Keratinocyte (primary cell): ENCODE data around the gene UBAC2. TPM values are rescaled to one million over a fixed set of nuclear protein-coding genes. Genes with fewer than 3 reads are reported as not detected.

Source experiments
- DNase-seq: peaks from one replicate; pipeline ENCODE4 v3.0.0-alpha.2; 2011; ENCODE audit warnings: low read depth, missing footprints, low spot score
- FAIRE-seq: peaks from 2 replicates; lab custom pipeline; 2011; peaks lifted over from hg19 to GRCh38; lab: Jason Lieb, UNC
- H2AFZ ChIP-seq: 2 replicates; pipeline ENCODE4 v1.6.0; 2012; ENCODE audit warnings: low read length, control low read depth, inconsistent platforms; ENCODE audit not compliant: control insufficient read depth
- H3K27ac ChIP-seq: 2 replicates; pipeline ENCODE4 v1.5.1; 2011; ENCODE audit warnings: low read length; ENCODE audit not compliant: control insufficient read depth, insufficient read depth
- H3K27me3 ChIP-seq: 3 replicates; pipeline ENCODE4 v1.6.0; 2011; ENCODE audit warnings: low read length; ENCODE audit not compliant: control insufficient read depth, insufficient read depth; ENCODE audit errors: extremely low read depth
- H3K36me3 ChIP-seq, 2 experiments: 2 replicates in 1 of 2; 3 replicates in 1 of 2; pipeline ENCODE4 v1.5.1; 2011; ENCODE audit warnings: low read length in 2 of 2, mild to moderate bottlenecking in 1 of 2; ENCODE audit not compliant: control insufficient read depth in 2 of 2, insufficient read depth in 2 of 2; ENCODE audit errors: extremely low read depth in 1 of 2
- H3K4me1 ChIP-seq: 3 replicates; pipeline ENCODE4 v1.5.1; 2011; ENCODE audit warnings: low read length; ENCODE audit not compliant: control insufficient read depth, insufficient read depth; ENCODE audit errors: extremely low read depth
- H3K4me2 ChIP-seq: 3 replicates; pipeline ENCODE4 v1.6.0; 2011; ENCODE audit warnings: low read depth, low read length; ENCODE audit not compliant: control insufficient read depth, insufficient read depth; ENCODE audit errors: extremely low read depth
- H3K4me3 ChIP-seq, 3 experiments: fragments of 200-600 bp in 1 of 3; sonication (generic) in 1 of 3; 2 replicates in 2 of 3; 3 replicates in 1 of 3; pipeline ENCODE4 v1.5.1; 2011 to 2016; ENCODE audit warnings: low read length in 3 of 3, mild to moderate bottlenecking in 3 of 3, control low read depth in 2 of 3, inconsistent platforms in 1 of 3, low read depth in 1 of 3, mixed read lengths in 1 of 3, mixed run types in 1 of 3, moderate library complexity in 1 of 3; ENCODE audit not compliant: control insufficient read depth in 2 of 3, insufficient read depth in 2 of 3; ENCODE audit errors: extremely low read depth in 1 of 3
- H3K79me2 ChIP-seq: 2 replicates; pipeline ENCODE4 v1.6.0; 2012; ENCODE audit warnings: low read length; ENCODE audit not compliant: control insufficient read depth, insufficient read depth
- H3K9ac ChIP-seq: 3 replicates; pipeline ENCODE4 v1.6.0; 2011; ENCODE audit warnings: low read length; ENCODE audit not compliant: control insufficient read depth, insufficient read depth; ENCODE audit errors: extremely low read depth
- H3K9me1 ChIP-seq: 3 replicates; pipeline ENCODE4 v1.6.0; 2011; ENCODE audit warnings: low read length; ENCODE audit not compliant: control insufficient read depth, insufficient read depth; ENCODE audit errors: extremely low read depth
- H3K9me3 ChIP-seq: 2 replicates; pipeline ENCODE4 v1.5.1; 2012; ENCODE audit warnings: low read depth, low read length; ENCODE audit not compliant: control insufficient read depth
- H4K20me1 ChIP-seq: 3 replicates; pipeline ENCODE4 v1.6.0; 2011; ENCODE audit warnings: low read length; ENCODE audit not compliant: control insufficient read depth, insufficient read depth; ENCODE audit errors: extremely low read depth
- CTCF ChIP-seq, 3 experiments: IDR thresholded peaks in 1 of 3; conservative IDR thresholded peaks in 1 of 3; optimal IDR thresholded peaks in 1 of 3; 2 replicates in 2 of 3; 3 replicates in 1 of 3; pipeline versions ENCODE3 to v1.5.1; 2011; ENCODE audit warnings: low read length in 3 of 3, mild to moderate bottlenecking in 3 of 3, moderate library complexity in 2 of 3, control low read depth in 1 of 3, inconsistent platforms in 1 of 3; ENCODE audit not compliant: insufficient read depth in 2 of 3; ENCODE audit errors: extremely low read depth in 1 of 3
- EZH2 ChIP-seq: IDR thresholded peaks from one replicate; pipeline ENCODE4 v1.6.1; 2012; ENCODE audit warnings: inconsistent platforms, mild to moderate bottlenecking, low read length, moderate library complexity
- dilution Hi-C: fragments of 300-500 bp; cut with MboI; formaldehyde crosslinking; loops from one replicate; pipeline ENCODE4 v1.7.0; 2020; ENCODE audit warnings: low sequenced_read_pairs; ENCODE audit not compliant: extremely low pct_ligation_motif_present
- polyA plus RNA-seq, 5 experiments: library from polyadenylated mRNA; depleted of rRNA in 3 of 5; stranded (reverse) in 3 of 5; stranded (forward) in 1 of 5; unstranded in 1 of 5; fragments of >200 nt; gene quantifications; 1 replicate in 1 of 5; 2 replicates in 3 of 5; 3 replicates in 1 of 5; pipeline versions ENCODE4 v1.2.1 to v1.2.3, GENCODE V29; 2011 to 2012; ENCODE audit warnings: missing spikeins in 2 of 5, low read depth in 1 of 5, low replicate concordance in 1 of 5

The UBAC2 gene
- polyA plus RNA-seq, 1 donor (not counting 4 experiments of a cell fraction or from before 2014, with no cell fraction given) = 104 TPM

GRCh38 chr13:99363391-99363790, 162.7 kb downstream of the UBAC2 start:
- H3K4me3 ChIP-seq = no peak overlapping the region
- TF ChIP-seq EZH2 = no peak
- TF ChIP-seq CTCF (optimal IDR thresholded peaks at IDR 0.05 in 1 of 3, IDR thresholded peaks at IDR 0.05 in 1 of 3, conservative IDR thresholded peaks at IDR 0.05 in 1 of 3; ENCODE audit: extremely low read depth in 1 of 3, insufficient read depth in 2 of 3, low read length in 3 of 3) = no peak
- H3K9ac ChIP-seq = no peak overlapping the region
- DNase-seq (no peak), FAIRE-seq (no peak)
- dilution Hi-C loops = no loop called here
- no peaks in the 10 kb centered on the region for H3K79me2 ChIP-seq
- no peaks in the 10 kb centered on the region for H3K4me1 ChIP-seq
- H3K9me3 ChIP-seq = no peaks in the 10 kb centered on the region
- H3K27ac ChIP-seq = no peak overlapping the region
- no peak overlapping the region for H3K4me2 ChIP-seq
- H4K20me1 ChIP-seq = no peaks in the 10 kb centered on the region
- H2AFZ ChIP-seq = no peak overlapping the region
- no peaks in the 10 kb centered on the region for H3K27me3 ChIP-seq
- no peaks in the 10 kb centered on the region for H3K9me1 ChIP-seq
- H3K36me3 ChIP-seq = peaks cover 6 to 7% of the 10 kb centered on the region in 2 experiments

GRCh38 chr13:99363949-99364348, 163.3 kb downstream of the UBAC2 start:
- no peak overlapping the region for H3K4me2 ChIP-seq
- no peaks in the 10 kb centered on the region for H4K20me1 ChIP-seq
- H2AFZ ChIP-seq = no peak overlapping the region
- no peak overlapping the region for H3K27ac ChIP-seq
- dilution Hi-C loops = no loop called here
- H3K79me2 ChIP-seq = no peaks in the 10 kb centered on the region
- H3K36me3 ChIP-seq = peaks cover 6 to 11% of the 10 kb centered on the region in 2 experiments
- no peaks in the 10 kb centered on the region for H3K9me1 ChIP-seq
- H3K9ac ChIP-seq = no peak overlapping the region
- no peak overlapping the region for H3K4me3 ChIP-seq
- DNase-seq = no peak
- no peaks in the 10 kb centered on the region for H3K27me3 ChIP-seq
- H3K4me1 ChIP-seq = no peaks in the 10 kb centered on the region
- no peaks in the 10 kb centered on the region for H3K9me3 ChIP-seq
- FAIRE-seq = no peak
- TF ChIP-seq EZH2 = no peak
- TF ChIP-seq CTCF (optimal IDR thresholded peaks at IDR 0.05 in 1 of 3, IDR thresholded peaks at IDR 0.05 in 1 of 3, conservative IDR thresholded peaks at IDR 0.05 in 1 of 3; ENCODE audit: extremely low read depth in 1 of 3, insufficient read depth in 2 of 3, low read length in 3 of 3) = no peak
